GM12875 (cell line): ENCODE results near the gene RIN1.
A peak's percentile ranks its signal among the peaks of the same experiment; 100 is the strongest.

Experiments
- H3K4me3 ChIP-seq: one replicate; pipeline ENCODE4 v1.5.1; 2011; ENCODE audit warnings: low read depth, low read length, control low read depth
- CTCF ChIP-seq: IDR thresholded peaks from 2 replicates; pipeline ENCODE4 v1.5.1; 2011; ENCODE audit warnings: low read depth, mild to moderate bottlenecking, control low read depth, inconsistent platforms, low read length, moderate library complexity, borderline replicate concordance; ENCODE audit not compliant: insufficient read depth

RIN1 gene

GRCh38 chr11:66289548-66290329 is 46.5 kb downstream of the RIN1 start:
- no peak for TF ChIP-seq CTCF
- peak overlapping the region; percentile 70 for H3K4me3 ChIP-seq

- no peak for TF ChIP-seq CTCF
- peak within 1 kb of the TSS; percentile 81 for H3K4me3 ChIP-seq
Measured at GRCh38 chr11:66288671-66289547, 47.3 kb downstream of the RIN1 start, which contains the start of gene YIF1A. TSS of gene YIF1A (minus strand) at chr11:66289143. CDS start at chr11:66288985, 158 bp downstream.

DNA sequence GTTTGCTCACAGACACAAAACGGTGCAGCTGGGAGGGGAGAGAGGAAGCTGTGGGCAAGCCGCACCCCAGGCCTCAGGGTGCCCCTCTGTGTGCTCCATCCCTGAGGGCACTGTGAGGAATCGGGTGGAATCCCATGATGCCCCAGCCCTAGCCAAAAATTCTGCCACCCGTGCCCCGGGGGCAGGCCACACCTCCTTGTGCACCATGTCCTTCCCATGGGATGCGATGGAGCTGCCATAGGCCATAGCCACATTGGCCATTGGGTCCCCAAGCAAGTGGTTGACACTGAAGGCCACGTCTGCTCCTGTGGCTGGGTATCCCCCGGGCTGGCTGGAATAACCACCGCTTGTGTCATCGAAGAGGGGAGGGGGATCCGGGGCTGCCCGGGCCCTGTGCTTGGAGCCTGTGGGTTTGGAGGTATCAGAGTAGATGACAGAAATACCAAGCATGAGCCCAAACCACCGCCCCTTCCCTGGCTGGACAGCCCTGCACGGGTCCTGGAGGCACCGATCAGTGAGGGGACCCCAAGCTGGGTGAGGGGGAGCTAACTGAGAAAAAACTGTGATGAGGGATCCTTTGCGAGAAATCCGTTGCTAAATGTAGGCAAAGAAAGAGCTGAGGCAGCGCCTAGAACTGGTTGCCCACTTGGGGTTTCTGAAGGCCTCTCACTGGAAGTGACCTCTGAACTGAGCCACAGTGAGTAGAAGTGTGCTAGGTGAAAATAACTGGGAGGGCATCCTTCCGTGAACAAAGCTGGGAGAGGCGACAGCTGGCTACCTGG is 48.2 kb downstream of the RIN1 start:
- H3K4me3 ChIP-seq, result peak overlapping the region; percentile 81
- no peak for TF ChIP-seq CTCF

DNA sequence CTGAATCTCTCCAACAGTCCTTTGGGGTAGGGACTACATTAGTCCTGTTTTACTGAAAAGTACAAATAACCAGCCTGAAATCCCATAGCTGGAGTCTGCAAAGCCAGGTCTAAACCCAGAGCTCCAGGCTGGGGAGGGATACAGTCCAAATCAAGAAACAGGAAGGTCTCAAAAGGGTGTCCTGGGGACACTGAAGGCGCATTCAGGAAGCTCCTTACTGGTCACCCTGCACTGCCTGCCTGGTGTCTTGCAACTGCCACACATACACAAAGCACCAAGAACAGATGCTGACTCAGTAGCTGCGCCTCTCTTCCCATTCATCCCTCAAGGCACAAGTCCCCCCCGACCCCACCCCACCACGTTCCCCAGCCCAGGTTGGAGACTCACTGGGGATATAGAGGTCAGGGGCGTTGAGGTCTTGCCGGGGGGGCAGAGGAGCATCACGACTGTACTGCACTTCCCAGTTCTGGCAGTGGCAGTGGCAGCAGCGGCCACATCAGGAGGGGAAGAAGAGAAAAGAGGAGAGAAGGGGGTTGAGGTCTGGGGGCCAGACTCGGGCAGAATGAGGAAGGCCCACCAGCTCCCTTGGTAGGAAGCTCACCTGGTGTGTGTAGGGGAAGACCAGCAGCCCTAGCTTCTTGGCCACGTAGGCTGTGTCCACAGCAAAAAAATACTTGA is 48.9 kb downstream of the RIN1 start:
- TF ChIP-seq CTCF, result no peak
- no peak overlapping the region for H3K4me3 ChIP-seq

DNA sequence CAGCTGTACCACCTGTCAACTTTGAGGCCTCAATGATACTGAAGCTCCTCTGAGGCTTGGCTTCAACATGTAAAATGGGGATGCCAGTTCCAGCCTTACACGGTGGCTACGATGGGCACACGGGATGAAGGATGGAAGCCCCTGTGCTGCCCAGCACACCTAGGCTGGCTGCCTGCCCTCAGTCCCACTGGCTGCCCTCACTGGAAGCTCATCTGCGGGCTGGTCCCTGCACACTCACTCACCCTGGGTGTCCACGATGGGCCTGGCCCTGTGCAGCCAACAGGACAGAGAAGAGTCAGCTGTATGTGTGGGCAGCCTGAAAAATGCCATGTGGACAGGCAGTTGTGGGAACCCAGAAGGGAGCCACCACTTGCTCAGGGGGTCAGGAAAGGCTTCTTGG is 49.5 kb downstream of the RIN1 start:
- H3K4me3 ChIP-seq, result no peak overlapping the region
- TF ChIP-seq CTCF, result no peak

DNA sequence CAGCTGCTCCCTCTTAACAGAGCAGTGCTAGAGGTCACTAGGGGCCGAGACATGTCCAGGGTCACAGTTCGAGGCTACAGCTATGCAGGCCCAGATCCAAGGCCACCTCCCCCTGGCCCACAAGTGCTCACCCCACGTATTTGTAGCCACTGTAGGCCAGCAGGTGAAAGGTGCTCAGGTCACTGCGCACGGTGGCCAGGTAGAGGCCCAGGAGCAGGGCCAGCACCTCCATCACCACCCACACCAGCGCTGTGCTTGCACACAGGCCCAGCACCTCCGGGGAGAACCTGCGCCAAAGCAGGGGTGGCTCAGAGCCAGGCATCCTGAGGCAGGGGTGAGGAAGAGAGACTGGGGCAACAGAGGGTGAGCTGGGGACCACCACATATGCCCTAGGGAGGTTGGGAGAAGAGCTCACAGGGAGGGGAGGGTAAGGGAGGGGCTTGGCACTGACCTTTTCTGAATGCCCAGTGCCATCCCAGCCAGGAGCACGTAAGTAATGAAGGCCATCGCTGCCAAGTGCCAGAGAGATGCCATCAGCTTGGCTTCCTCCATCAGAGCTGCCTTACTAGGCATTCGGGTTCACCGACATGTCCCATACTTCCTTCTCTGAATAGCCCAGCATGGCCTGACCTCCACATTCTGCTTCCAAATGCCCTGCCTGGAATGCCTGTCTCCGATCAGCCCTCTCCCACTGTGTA is 50.8 kb downstream of the RIN1 start:
- TF ChIP-seq CTCF, result no peak
- no peak overlapping the region for H3K4me3 ChIP-seq
